ENCODE results near the gene CRACDL.

- TF ChIP-seq POLR2A (IDR thresholded peaks at IDR 0.05) = no peak
- TF ChIP-seq CTCF (IDR thresholded peaks at IDR 0.05) = no peak
Observed at GRCh38 chr2:98924910-98925309, 11.1 kb downstream of the CRACDL start.

All from adrenal gland (tissue), 5 donors.